Glomerular endothelial cell (primary cell): ENCODE data around the gene ANO10. TPM values are rescaled to one million over a fixed set of nuclear protein-coding genes. Genes with fewer than 3 reads are reported as not detected.
"Not testable (repeated sequence)": the region's sequence is repeated elsewhere in the genome, so short reads cannot be mapped to it uniquely, and the experiment has no call there.

Source experiments
- DNase-seq: peaks from one replicate; pipeline ENCODE4 v3.0.0-alpha.2; 2011; ENCODE audit warnings: low read depth, low spot score; ENCODE audit errors: extremely low read depth
- total RNA-seq: library from RNA; depleted of rRNA; stranded (reverse); fragments of >200 nt; gene quantifications from 2 replicates; pipeline ENCODE4 v1.2.3, GENCODE V29; 2015

ANO10 gene
- total RNA-seq, 1 donor from 2014 or later, result 53.0 TPM

- no peak for DNase-seq
These were observed 95.7 kb downstream of the ANO10 start for GRCh38 chr3:43525941-43526607.

- no peak for DNase-seq
These were observed 96.4 kb downstream of the ANO10 start for GRCh38 chr3:43525386-43525785.

- no peak for DNase-seq
These were observed 98.3 kb downstream of the ANO10 start for GRCh38 chr3:43523454-43524053.

GRCh38 chr3:43522727-43523362 is 99.0 kb downstream of the ANO10 start:
- DNase-seq, result no peak

GRCh38 chr3:43521941-43522340 is 99.9 kb downstream of the ANO10 start:
- no peak for DNase-seq

GRCh38 chr3:43518515-43518914 is 103.3 kb downstream of the ANO10 start:
- not testable (repeated sequence) for DNase-seq

GRCh38 chr3:43515970-43516635 is 105.7 kb downstream of the ANO10 start:
- no peak for DNase-seq

- DNase-seq, result no peak
These were observed 106.4 kb downstream of the ANO10 start for GRCh38 chr3:43515208-43515917.

GRCh38 chr3:43512754-43513404 is 108.9 kb downstream of the ANO10 start:
- DNase-seq, result no peak

- no peak for DNase-seq
These were observed 115.2 kb downstream of the ANO10 start for GRCh38 chr3:43506644-43507043.

GRCh38 chr3:43505351-43505750 is 116.5 kb downstream of the ANO10 start:
- DNase-seq, result no peak

- no peak for DNase-seq
These were observed 118.6 kb downstream of the ANO10 start for GRCh38 chr3:43503067-43503728.

GRCh38 chr3:43499256-43499655 is 122.6 kb downstream of the ANO10 start:
- no peak for DNase-seq

GRCh38 chr3:43497905-43498365 is 123.9 kb downstream of the ANO10 start:
- DNase-seq, result no peak

- no peak for DNase-seq
These were observed 124.4 kb downstream of the ANO10 start for GRCh38 chr3:43497422-43497821.

GRCh38 chr3:43496740-43497375 is 125.0 kb downstream of the ANO10 start:
- DNase-seq, result no peak

GRCh38 chr3:43492932-43493331 is 128.9 kb downstream of the ANO10 start:
- DNase-seq, result not testable (repeated sequence)

- not testable (repeated sequence) for DNase-seq
These were observed 130.0 kb downstream of the ANO10 start for GRCh38 chr3:43491807-43492206.

GRCh38 chr3:43490640-43491185 is 131.1 kb downstream of the ANO10 start:
- no peak for DNase-seq
